H1 (cell line): Measurements from ENCODE around the gene PLA2G15. TPM values are rescaled to one million over a fixed set of nuclear protein-coding genes. Genes with fewer than 3 reads are reported as not detected.

ENCODE experiments used
- CTCF ChIA-PET: fragments of 300-600 bp; sonication (Branson Sonifier 250); formaldehyde crosslinking; loops from one replicate; lab custom pipeline; 2021; ENCODE audit not compliant: partially characterized antibody; lab: Charles Lee
- POLR2A ChIA-PET: fragments of 300-600 bp; sonication (Branson Sonifier 250); formaldehyde crosslinking; loops from one replicate; lab custom pipeline; 2021; ENCODE audit warnings: inconsistent platforms; ENCODE audit not compliant: partially characterized antibody; lab: Charles Lee
- DNase-seq, 2 experiments: peaks; one replicate each; pipeline versions ENCODE4 v3.0.0 to v3.0.0-alpha.2; 2010 to 2022; ENCODE audit warnings: low spot score in 2 of 2, low read depth in 1 of 2, mixed read lengths in 1 of 2
- FAIRE-seq: peaks from 2 replicates; lab custom pipeline; 2011; peaks lifted over from hg19 to GRCh38; lab: Jason Lieb, UNC
- H2AFZ ChIP-seq: 2 replicates; pipeline ENCODE4 v1.8.1; 2012; ENCODE audit warnings: low read length, inconsistent platforms
- H2AK5ac ChIP-seq: 2 replicates; pipeline ENCODE4 v1.6.1; 2013; ENCODE audit warnings: low read depth, low read length
- H2BK120ac ChIP-seq: replicated peaks from 2 replicates; pipeline ENCODE3; 2013; ENCODE audit warnings: low read depth, low read length, inconsistent platforms
- H2BK12ac ChIP-seq: 2 replicates; pipeline ENCODE4 v1.6.1; 2013; ENCODE audit warnings: low read depth, low read length
- H2BK15ac ChIP-seq: 2 replicates; pipeline ENCODE4 v1.6.1; 2013; ENCODE audit warnings: low read length
- H2BK20ac ChIP-seq: 2 replicates; pipeline ENCODE4 v1.6.1; 2013; ENCODE audit warnings: low read length
- H2BK5ac ChIP-seq: 2 replicates; pipeline ENCODE4 v1.6.1; 2013; ENCODE audit warnings: low read depth, low read length
- H3K14ac ChIP-seq: 2 replicates; pipeline ENCODE4 v1.6.1; 2013; ENCODE audit warnings: inconsistent platforms; ENCODE audit not compliant: insufficient read length
- H3K18ac ChIP-seq: 2 replicates; pipeline ENCODE4 v1.6.1; 2013; ENCODE audit warnings: low read length; ENCODE audit errors: extremely low read depth
- H3K23ac ChIP-seq: 2 replicates; pipeline ENCODE4 v1.6.1; 2013; ENCODE audit warnings: inconsistent platforms; ENCODE audit not compliant: insufficient read length
- H3K23me2 ChIP-seq: 2 replicates; pipeline ENCODE4 v1.6.1; 2013; ENCODE audit warnings: low read depth, low read length
- H3K27ac ChIP-seq: 2 replicates; pipeline ENCODE4 v1.6.1; 2011; ENCODE audit warnings: low read depth, low read length, inconsistent platforms
- H3K27me3 ChIP-seq, 4 experiments: replicated peaks in 1 of 4; 1 replicate in 1 of 4; 2 replicates in 3 of 4; pipeline versions ENCODE4 v1.6.1 to v1.8.1; 2011 to 2013; ENCODE audit warnings: low read length in 3 of 4, mild to moderate bottlenecking in 3 of 4, inconsistent platforms in 2 of 4, mixed read lengths in 2 of 4, moderate library complexity in 1 of 4; ENCODE audit not compliant: control insufficient read depth in 3 of 4, insufficient read depth in 3 of 4; ENCODE audit errors: extremely low read depth in 1 of 4
- H3K36me3 ChIP-seq, 4 experiments: 2 replicates each; pipeline versions ENCODE4 v1.6.1 to v1.8.1; 2011 to 2013; ENCODE audit warnings: mild to moderate bottlenecking in 4 of 4, low read length in 3 of 4, moderate library complexity in 2 of 4, control low read depth in 1 of 4, inconsistent platforms in 1 of 4; ENCODE audit not compliant: insufficient read depth in 4 of 4, control insufficient read depth in 2 of 4
- H3K4ac ChIP-seq: replicated peaks from 2 replicates; pipeline ENCODE3; 2013; ENCODE audit warnings: low read length, low read depth, mixed read lengths, inconsistent platforms; ENCODE audit not compliant: insufficient read length
- H3K4me1 ChIP-seq, 4 experiments: replicated peaks in 1 of 4; 1 replicate in 1 of 4; 2 replicates in 3 of 4; pipeline versions ENCODE4 v1.6.1 to v1.8.1; 2011 to 2013; ENCODE audit warnings: low read length in 3 of 4, inconsistent platforms in 2 of 4, mixed read lengths in 1 of 4; ENCODE audit not compliant: insufficient read depth in 4 of 4, control insufficient read depth in 3 of 4
- H3K4me2 ChIP-seq, 2 experiments: 2 replicates each; pipeline versions ENCODE4 v1.6.1 to v1.8.1; 2011 to 2013; ENCODE audit warnings: low read depth in 2 of 2, low read length in 2 of 2, control low read depth in 1 of 2, inconsistent platforms in 1 of 2, mild to moderate bottlenecking in 1 of 2; ENCODE audit not compliant: insufficient read depth in 1 of 2
- H3K4me3 ChIP-seq, 4 experiments: fragments of 200-600, 300-600 bp in 1 of 4; sonication (generic), shearing (Covaris generic), sonication (Bioruptor Twin) in 1 of 4; 2 replicates each; pipeline versions ENCODE4 v1.5.1 to v1.8.1; 2011 to 2016; ENCODE audit warnings: low read length in 4 of 4, low read depth in 3 of 4, control low read depth in 2 of 4, inconsistent platforms in 2 of 4, mild to moderate bottlenecking in 2 of 4, mixed read lengths in 1 of 4, moderate library complexity in 1 of 4; ENCODE audit not compliant: insufficient read depth in 2 of 4; ENCODE audit errors: extremely low read depth in 1 of 4
- H3K56ac ChIP-seq: replicated peaks from 2 replicates; pipeline ENCODE3; 2013; ENCODE audit warnings: low read depth, mild to moderate bottlenecking, mixed read lengths, low read length, inconsistent platforms; ENCODE audit not compliant: insufficient read length
- H3K79me1 ChIP-seq: 2 replicates; pipeline ENCODE4 v1.6.1; 2013; ENCODE audit warnings: low read depth, low read length, control low read depth
- H3K79me2 ChIP-seq, 2 experiments: 2 replicates each; pipeline versions ENCODE4 v1.6.1 to v1.8.1; 2012 to 2013; ENCODE audit warnings: low read length in 2 of 2, mild to moderate bottlenecking in 2 of 2, inconsistent platforms in 1 of 2; ENCODE audit not compliant: insufficient read depth in 2 of 2, control insufficient read depth in 1 of 2
- H3K9ac ChIP-seq, 4 experiments: replicated peaks in 1 of 4; 1 replicate in 1 of 4; 2 replicates in 3 of 4; pipeline versions ENCODE4 v1.6.1 to v1.8.1; 2011 to 2013; ENCODE audit warnings: low read depth in 3 of 4, low read length in 3 of 4, control low read depth in 2 of 4, mild to moderate bottlenecking in 2 of 4, moderate library complexity in 2 of 4, inconsistent platforms in 1 of 4; ENCODE audit errors: extremely low read depth in 1 of 4
- H3K9me3 ChIP-seq, 2 experiments: 2 replicates each; pipeline versions ENCODE4 v1.6.1 to v1.8.1; 2012 to 2013; ENCODE audit warnings: mild to moderate bottlenecking in 2 of 2, moderate library complexity in 2 of 2, control low read depth in 1 of 2, inconsistent platforms in 1 of 2, low read depth in 1 of 2, low read length in 1 of 2, mixed read lengths in 1 of 2; ENCODE audit not compliant: insufficient read depth in 2 of 2
- H4K20me1 ChIP-seq, 2 experiments: replicated peaks in 1 of 2; 2 replicates each; pipeline versions ENCODE3 to v1.8.1; 2011 to 2013; ENCODE audit warnings: inconsistent platforms in 2 of 2, low read length in 2 of 2, mild to moderate bottlenecking in 1 of 2; ENCODE audit not compliant: insufficient read depth in 2 of 2, control insufficient read depth in 1 of 2
- H4K5ac ChIP-seq: 2 replicates; pipeline ENCODE4 v1.6.1; 2013; ENCODE audit warnings: low read length, low read depth, mixed read lengths, inconsistent platforms; ENCODE audit not compliant: insufficient read length
- H4K8ac ChIP-seq: 2 replicates; pipeline ENCODE4 v1.8.0; 2013; ENCODE audit warnings: mild to moderate bottlenecking, moderate library complexity, low read length, inconsistent platforms; ENCODE audit not compliant: insufficient read depth; ENCODE audit errors: extremely low read depth
- H4K91ac ChIP-seq: replicated peaks from 2 replicates; pipeline ENCODE3; 2013; ENCODE audit warnings: low read length, mixed read lengths, inconsistent platforms; ENCODE audit not compliant: insufficient read length
- ATF3 ChIP-seq: IDR thresholded peaks from 2 replicates; pipeline ENCODE4 v1.6.1; 2011; ENCODE audit warnings: low read depth, mild to moderate bottlenecking, low read length; ENCODE audit not compliant: insufficient read depth
- EGR1 ChIP-seq: IDR thresholded peaks from 2 replicates; pipeline ENCODE4 v1.6.1; 2011; ENCODE audit warnings: low read depth, low read length, borderline replicate concordance
- JUN ChIP-seq: IDR thresholded peaks from 2 replicates; pipeline ENCODE4 v1.6.1; 2011; ENCODE audit warnings: low read depth, mild to moderate bottlenecking, improper control_type of control experiment, low read length
- SP2 ChIP-seq: IDR thresholded peaks from 2 replicates; pipeline ENCODE4 v1.6.1; 2012; ENCODE audit warnings: mild to moderate bottlenecking, low read length, inconsistent platforms
- TAF7 ChIP-seq: optimal IDR thresholded peaks from 2 replicates; pipeline ENCODE3; 2011; ENCODE audit warnings: low read depth, mild to moderate bottlenecking, inconsistent platforms, low read length, moderate library complexity, borderline replicate concordance
- WGBS, 2 experiments: shearing (Covaris generic) in 1 of 2; methylation state at CpG; one replicate each; pipeline versions ENCODE4 v1.1.6 to v1.1.7; 2013 to 2015; ENCODE audit warnings: low lambda C conversion rate in 2 of 2, mixed read lengths in 2 of 2, inconsistent platforms in 1 of 2, low coverage in 1 of 2, missing lambda C conversion rate in 1 of 2; ENCODE audit not compliant: insufficient replicate concordance in 2 of 2, insufficient coverage in 1 of 2, insufficient read length in 1 of 2; ENCODE audit errors: extremely low coverage in 1 of 2, missing lambda C conversion rate in 1 of 2; 5-methylcytosine and 5-hydroxymethylcytosine counted together
- polyA plus RNA-seq, 7 experiments: library from polyadenylated mRNA; depleted of rRNA in 3 of 7; stranded (reverse) in 5 of 7; unstranded in 2 of 7; fragments of >200 nt in 5 of 7; fragments of 200-250 nt in 2 of 7; gene quantifications; 1 replicate in 5 of 7; 2 replicates in 1 of 7; 4 replicates in 1 of 7; pipeline versions ENCODE4 v1.2.1 to v1.2.3, GENCODE V29; 2011 to 2013; ENCODE audit warnings: missing spikeins in 2 of 7, mixed read lengths in 2 of 7
- total RNA-seq: library from RNA; stranded (reverse); fragmentation: NEBNext Ultra II Directional; extraction: Animal tissue kit (Norgen Biotek cat#: 25700); gene quantifications from 2 replicates; pipeline ENCODE4 v1.2.1, GENCODE V29; 2021

Gene PLA2G15
- total and polyA plus RNA-seq, 2 of the 8 experiments (the other 6 are each of a cell fraction or from before 2014, with no cell fraction given) = 11.2 to 12.0 TPM

- peaks cover 9 to 40% (median 29%) of the 10 kb centered on the region in 4 experiments for H3K36me3 ChIP-seq
- H3K56ac ChIP-seq = no peak overlapping the region
- H3K23ac ChIP-seq = no peak overlapping the region
- no peak overlapping the region for H2BK120ac ChIP-seq
- H3K4me1 ChIP-seq = peaks cover 0 to 19% (median 13%) of the 10 kb centered on the region in 4 experiments; a peak in 5 of 7 replicates
- no peak overlapping the region for H3K4me2 ChIP-seq
- H3K79me1 ChIP-seq = peaks cover 5% of the 10 kb centered on the region; the same call in 1 of the 2 replicates
- H2BK15ac ChIP-seq = no peak overlapping the region
- no peak overlapping the region for H2BK12ac ChIP-seq
- peak overlapping the region; percentile 42; the same call in 1 of the 2 replicates for H4K8ac ChIP-seq
- 90% methylated on average over 25 of the region's 26 CpGs; no CpG with 5 or more reads in 1 of the 2 experiments for WGBS, 2 experiments
- FAIRE-seq (no peak), DNase-seq (no peak)
- no peak overlapping the region for H3K4ac ChIP-seq
- ChIA-PET POLR2A (interaction anchor here (0.6 to 4.4 kb wide), 5 partner anchors 82 to 208 kb away, joined by 3 to 20 read pairs (median 3); partner anchors contain the start of genes DUS2 and NFATC3), CTCF (interaction anchor here (0.6 to 5.6 kb wide), 5 partner anchors 10 to 147 kb away, joined by 3 to 68 read pairs (median 6); partner anchors contain the start of gene NFATC3)
- no peak overlapping the region for H3K4me3 ChIP-seq
- no peak overlapping the region for H4K91ac ChIP-seq
- no peaks in the 10 kb centered on the region for H3K9me3 ChIP-seq
- H3K9ac ChIP-seq = no peak overlapping the region
- peaks cover 5 to 19% of the 10 kb centered on the region in 2 experiments for H3K79me2 ChIP-seq
- no peak overlapping the region for H2AFZ ChIP-seq
- no peak overlapping the region for H2BK20ac ChIP-seq
- H2AK5ac ChIP-seq = no peak overlapping the region
- H2BK5ac ChIP-seq = peak overlapping the region; percentile 16; the same call in 1 of the 2 replicates
- H4K20me1 ChIP-seq = peaks cover 21 to 33% of the 10 kb centered on the region in 2 experiments
- no peak for TF ChIP-seq EGR1
- no peak for TF ChIP-seq SP2
- TF ChIP-seq TAF7 = no peak
- TF ChIP-seq ATF3 = no peak
- TF ChIP-seq JUN = no peak
- no peak overlapping the region for H3K14ac ChIP-seq
- no peak overlapping the region for H4K5ac ChIP-seq
- no peak overlapping the region for H3K27ac ChIP-seq
- peaks cover 11% of the 10 kb centered on the region for H3K23me2 ChIP-seq
- H3K27me3 ChIP-seq = no peaks in the 10 kb centered on the region
- no peak overlapping the region for H3K18ac ChIP-seq
Measured at GRCh38 chr16:68231384-68232136, 13.6 kb upstream of the PLA2G15 start.
